Pancreas (tissue), 10 donors: Measurements from ENCODE around the gene SH3BP4. TPM values are rescaled to one million over a fixed set of nuclear protein-coding genes. Genes with fewer than 3 reads are reported as not detected.

Experiments used
- ATAC-seq, 4 donors: fragments of 200-7000 bp; cut with Tn5 transposase; one replicate each; pipeline versions ENCODE4 v1.8.0 to v1.9.1; 2020; ENCODE audit warnings: mild to moderate bottlenecking in 4 of 4, moderate library complexity in 4 of 4
- DNase-seq, 6 donors: peaks; one replicate each; pipeline ENCODE4 v3.0.0-alpha.2; 2020
- FAIRE-seq: peaks from 2 replicates; lab custom pipeline; 2012; peaks lifted over from hg19 to GRCh38; lab: Jason Lieb, UNC
- H3K27ac ChIP-seq, 4 donors: fragments of 200-600 bp; sonication (generic); 1 replicate in 3 of 4; 2 replicates in 1 of 4; pipeline versions ENCODE4 v1.5.0 to v1.8.0; 2020
- H3K27me3 ChIP-seq, 4 donors: fragments of 200-600 bp; one replicate each; pipeline ENCODE4 v1.8.0; 2021
- H3K36me3 ChIP-seq, 3 donors: fragments of 200-600 bp; sonication (generic) in 1 of 3; one replicate each; pipeline versions ENCODE4 v1.5.0 to v1.8.0; 2020 to 2021
- H3K4me1 ChIP-seq, 3 donors: fragments of 200-600 bp; one replicate each; pipeline ENCODE4 v1.8.0; 2021
- H3K4me3 ChIP-seq, 4 donors: fragments of 200-600 bp; sonication (generic) in 2 of 4; one replicate each; pipeline versions ENCODE4 v1.5.0 to v1.8.0; 2020 to 2021
- H3K9me3 ChIP-seq, 4 donors: fragments of 200-600 bp; one replicate each; pipeline ENCODE4 v1.8.0; 2021
- CTCF ChIP-seq, 4 donors: fragments of 200-600 bp; sonication (generic) in 3 of 4; IDR thresholded peaks; one replicate each; pipeline versions ENCODE4 v1.5.0 to v1.8.0; 2021; ENCODE audit warnings: antibody characterized with exemption in 4 of 4
- WGBS, 2 donors: extraction: QIAGEN DNeasy Blood & Tissue Kit; methylation state at CpG; one replicate each; pipeline ENCODE4 v1.1.7; 2013; 5-methylcytosine and 5-hydroxymethylcytosine counted together
- intact Hi-C, 3 donors: fragments of 100-400 bp; cut with DNase I; formaldehyde crosslinking; loops; one replicate each; pipeline versions ENCODE4 v1.11.1 to v1.14.2; 2022
- polyA plus RNA-seq, 2 donors: library from polyadenylated mRNA; stranded (reverse); fragments of 200-250 nt; gene quantifications; one replicate each; pipeline ENCODE4 v1.2.3, GENCODE V29; 2013
- total RNA-seq, 6 donors: library from RNA; stranded (reverse); fragmentation: NEBNext Ultra II Directional in 4 of 6; extraction: Animal tissue kit (Norgen Biotek cat#: 25700) in 4 of 6; gene quantifications; one replicate each; pipeline versions ENCODE4 v1.2.1 to v1.2.4, GENCODE V29; 2021 to 2023
- donor health status: healthy with polysubstance abuse.
- donor health status: DM: no; HTN: no; CAD: no; lungs with moderate emphysema.
- donor health status: DM: no; HTN: no; CAD: no.
- donor health status: control.
- donor health status: control.
- donor health status: Bipolar disorder and iron deficiency.
- donor health status: DM: yes; HTN: yes; CAD: no.
- donor health status: DM: no; HTN: no; CAD: no.
- donor health status: DM: no; HTN: no; CAD: no.
- donor health status: DM: yes; HTN: yes; CAD: no.

The SH3BP4 gene
- total and polyA plus RNA-seq, 8 donors = 20.5 to 99.7 (median 62.8) TPM

- Histone ChIP-seq H3K4me1 (no peaks in the 10 kb centered on the region), H3K27me3 (no peaks in the 10 kb centered on the region), H3K9me3 (no peaks in the 10 kb centered on the region), H3K4me3 (no peak overlapping the region), H3K27ac (no peak overlapping the region), H3K36me3 (no peaks in the 10 kb centered on the region)
- intact Hi-C loops = no loop called here
- no peak for DNase-seq
- no peak for ATAC-seq
- FAIRE-seq = no peak
- TF ChIP-seq CTCF (IDR thresholded peaks at IDR 0.05) = no peak
- 82 to 84% methylated on average over 2 of the region's 2 CpGs for WGBS, 2 donors
Measured at GRCh38 chr2:234931371-234931770, 20.4 kb upstream of the SH3BP4 start.

GRCh38 chr2:234932591-234933168 lies 19.1 kb upstream of the SH3BP4 start:
- no peaks in the 10 kb centered on the region for H3K36me3 ChIP-seq
- no peak overlapping the region for H3K4me3 ChIP-seq
- FAIRE-seq (no peak), ATAC-seq (no peak), DNase-seq (no peak)
- H3K27me3 ChIP-seq = no peaks in the 10 kb centered on the region
- no peak for TF ChIP-seq CTCF (IDR thresholded peaks at IDR 0.05)
- no peaks in the 10 kb centered on the region for H3K9me3 ChIP-seq
- 77 to 79% methylated on average over 12 of the region's 12 CpGs for WGBS, 2 donors
- H3K4me1 ChIP-seq = no peaks in the 10 kb centered on the region
- no peak overlapping the region for H3K27ac ChIP-seq
- intact Hi-C loops = no loop called here

- no peak for TF ChIP-seq CTCF (IDR thresholded peaks at IDR 0.05)
- Histone ChIP-seq H3K27me3 (no peaks in the 10 kb centered on the region), H3K4me1 (no peaks in the 10 kb centered on the region), H3K36me3 (no peaks in the 10 kb centered on the region), H3K27ac (no peak overlapping the region), H3K4me3 (no peak overlapping the region), H3K9me3 (no peaks in the 10 kb centered on the region)
- 85 to 88% methylated on average over 5 of the region's 5 CpGs for WGBS, 2 donors
- intact Hi-C loops = no loop called here
- FAIRE-seq = no peak
- no peak for ATAC-seq
- no peak for DNase-seq
Measured at GRCh38 chr2:234935311-234935710, 16.5 kb upstream of the SH3BP4 start.

GRCh38 chr2:234939576-234939975 lies 12.2 kb upstream of the SH3BP4 start:
- H3K27me3 ChIP-seq = no peaks in the 10 kb centered on the region
- no peak for FAIRE-seq
- H3K4me3 ChIP-seq = no peak overlapping the region
- intact Hi-C loops = no loop called here
- H3K36me3 ChIP-seq = no peaks in the 10 kb centered on the region
- TF ChIP-seq CTCF (IDR thresholded peaks at IDR 0.05) = no peak
- WGBS, 2 donors = 85 to 87% methylated on average over 4 of the region's 4 CpGs
- no peak for DNase-seq
- no peaks in the 10 kb centered on the region for H3K4me1 ChIP-seq
- ATAC-seq = no peak
- H3K27ac ChIP-seq = no peak overlapping the region
- H3K9me3 ChIP-seq = no peaks in the 10 kb centered on the region

GRCh38 chr2:234939996-234940395 lies 11.8 kb upstream of the SH3BP4 start:
- H3K4me3 ChIP-seq = no peak overlapping the region
- no peak for DNase-seq
- no peak for ATAC-seq
- WGBS, 2 donors = 81 to 94% methylated on average over 5 of the region's 5 CpGs
- H3K36me3 ChIP-seq = no peaks in the 10 kb centered on the region
- intact Hi-C loops = no loop called here
- TF ChIP-seq CTCF (IDR thresholded peaks at IDR 0.05) = no peak
- no peak overlapping the region for H3K27ac ChIP-seq
- no peaks in the 10 kb centered on the region for H3K4me1 ChIP-seq
- no peaks in the 10 kb centered on the region for H3K9me3 ChIP-seq
- FAIRE-seq = no peak
- H3K27me3 ChIP-seq = no peaks in the 10 kb centered on the region
